GM21529 (cell line): ENCODE measurements around the gene COX6B1.
A peak's percentile ranks its signal among the peaks of the same experiment; 100 is the strongest.
"Not testable (repeated sequence)": the region's sequence is repeated elsewhere in the genome, so short reads cannot be mapped to it uniquely, and the experiment has no call there.

Experiments
- ATAC-seq: cut with Tn5 transposase; IDR thresholded peaks from one replicate; pipeline ENCODE4 v1.9.1; 2021; ENCODE audit not compliant: unreplicated experiment

COX6B1 gene

GRCh38 chr19:35633727-35634440 is 14.2 kb upstream of the COX6B1 start:
- ATAC-seq = no peak

DNA sequence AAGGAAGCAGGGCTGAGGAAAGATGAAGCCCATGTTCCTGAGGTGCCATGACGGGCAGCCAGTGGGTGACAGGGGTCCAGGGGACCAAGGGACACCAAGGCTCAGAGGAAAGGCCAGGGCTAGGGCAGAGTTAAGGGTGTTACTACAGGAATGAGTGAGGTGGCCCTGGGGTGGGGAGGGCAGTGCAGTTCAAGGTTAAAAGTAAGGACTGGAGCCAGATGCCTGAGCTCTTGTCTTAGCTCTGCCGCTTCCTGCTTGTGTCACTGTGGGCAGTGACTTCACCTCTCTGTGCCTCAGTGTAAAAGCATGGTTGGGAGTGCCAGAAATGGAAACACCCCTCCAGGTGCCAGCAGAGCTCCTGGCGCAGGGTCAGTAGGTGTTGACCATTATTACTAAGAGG is 11.5 kb upstream of the COX6B1 start:
- ATAC-seq = no peak

- ATAC-seq = no peak
Measured at GRCh38 chr19:35637165-35637564, 11.0 kb upstream of the COX6B1 start.

GRCh38 chr19:35639321-35639639 is 8.8 kb upstream of the COX6B1 start:
- no peak for ATAC-seq

- ATAC-seq = no peak
Measured at GRCh38 chr19:35639863-35640262, 8.3 kb upstream of the COX6B1 start.

- ATAC-seq = no peak
Measured at GRCh38 chr19:35641515-35642151, 6.5 kb upstream of the COX6B1 start, which contains the start of gene ETV2. TSS of gene ETV2 (plus strand) at chr19:35641745. CDS start at chr19:35642461, 716 bp downstream.

GRCh38 chr19:35642312-35642711 is 5.8 kb upstream of the COX6B1 start:
- no peak for ATAC-seq

DNA sequence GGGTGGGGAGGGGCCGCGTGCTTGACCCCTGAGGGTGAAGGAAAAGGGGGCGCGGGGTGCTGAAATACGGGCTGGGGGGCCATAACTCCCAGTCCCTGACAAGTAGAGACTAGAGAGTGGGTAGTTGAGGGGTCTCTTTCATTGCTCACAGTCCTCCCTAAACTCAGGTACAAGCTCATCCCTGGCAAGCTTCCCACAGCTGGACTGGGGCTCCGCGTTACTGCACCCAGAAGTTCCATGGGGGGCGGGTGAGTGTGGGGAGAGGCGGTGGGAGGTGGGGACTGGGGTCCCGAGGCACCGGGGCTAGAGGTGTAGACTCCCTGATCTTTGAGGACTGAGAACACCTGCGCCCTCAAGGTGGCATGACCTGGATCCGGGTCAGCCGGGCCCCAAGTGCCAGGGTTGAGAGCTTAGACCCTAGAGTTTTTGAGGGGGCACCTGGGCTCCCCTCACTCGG is 5.3 kb upstream of the COX6B1 start:
- ATAC-seq = no peak

- ATAC-seq = peak; percentile 38
Measured at GRCh38 chr19:35643255-35644205, 4.6 kb upstream of the COX6B1 start.

GRCh38 chr19:35644206-35644986 is 3.7 kb upstream of the COX6B1 start:
- ATAC-seq = peak; percentile 70

DNA sequence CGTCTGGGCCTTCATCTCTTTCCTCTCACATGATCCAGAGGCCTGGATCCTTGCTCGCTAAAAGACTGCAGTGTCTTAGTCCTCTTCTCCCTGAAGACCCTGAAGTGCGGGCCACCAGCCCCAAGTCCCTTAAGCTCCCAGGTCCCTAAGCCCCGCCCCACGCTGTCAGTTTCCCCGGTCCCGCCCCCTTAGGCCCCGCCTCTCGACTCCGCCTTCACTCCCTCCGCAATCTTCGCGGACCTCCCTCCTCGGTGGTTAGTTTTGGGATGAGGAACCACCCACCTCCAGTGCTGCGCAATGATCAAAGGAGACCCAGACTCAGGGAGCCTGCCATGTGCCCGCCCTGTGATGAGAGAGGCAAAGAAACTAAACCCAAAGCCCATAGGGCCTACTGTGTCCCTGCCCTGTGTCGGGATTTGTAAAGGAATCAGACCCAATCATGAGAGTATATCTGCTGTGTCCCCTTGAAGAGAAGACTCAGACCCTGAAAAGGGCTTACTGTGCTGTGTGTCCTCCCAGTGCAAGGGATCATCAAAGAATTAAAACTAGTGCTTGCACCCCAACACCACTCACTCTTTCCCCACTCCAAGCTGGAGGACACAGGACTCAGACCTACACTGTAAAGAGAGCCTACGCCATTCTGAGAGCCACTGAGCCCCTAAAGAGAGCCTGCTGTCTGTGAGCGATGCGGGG is 3.0 kb upstream of the COX6B1 start:
- no peak for ATAC-seq

DNA sequence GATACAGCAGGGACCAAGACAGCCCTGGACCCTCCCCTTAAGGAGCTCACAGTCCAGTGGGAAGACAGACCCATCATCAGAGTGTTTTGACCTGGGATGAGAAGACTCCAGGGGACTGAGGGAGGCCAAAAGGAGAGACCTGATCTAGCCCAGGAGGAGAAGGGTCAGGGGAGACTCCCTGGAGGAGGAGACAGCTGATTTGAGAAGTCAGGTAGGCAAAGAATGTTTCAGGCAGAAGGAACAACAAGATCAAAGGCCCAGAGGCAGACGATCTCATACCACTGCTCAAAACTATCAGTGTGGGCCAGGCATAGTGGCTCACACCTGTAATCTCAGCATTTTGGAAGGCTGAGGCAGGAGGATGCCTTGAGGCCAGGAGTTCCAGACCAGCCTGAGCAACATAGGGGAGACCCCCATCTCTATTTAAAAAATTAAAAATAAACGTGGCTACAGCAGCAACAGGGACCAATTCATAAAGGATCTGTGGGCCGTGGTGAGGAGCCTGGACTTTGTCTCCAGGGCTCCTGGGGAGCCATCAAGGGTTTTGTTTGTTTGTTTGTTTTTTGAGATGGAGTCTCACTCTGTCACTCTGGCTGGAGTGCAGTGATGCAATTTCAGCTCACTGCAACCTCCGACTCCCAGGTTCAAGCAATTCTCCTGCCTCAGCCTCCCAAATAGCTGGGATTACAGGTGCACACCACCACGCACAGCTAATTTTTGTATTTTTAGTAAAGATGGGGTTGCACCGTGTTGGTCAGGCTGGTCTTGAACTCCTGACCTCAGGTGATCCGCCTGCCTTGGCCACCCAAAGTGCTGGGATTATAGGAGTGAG is 2.2 kb upstream of the COX6B1 start:
- no peak for ATAC-seq

GRCh38 chr19:35650581-35650980 is 2.5 kb downstream of the COX6B1 start:
- no peak for ATAC-seq

- ATAC-seq = not testable (repeated sequence)
Measured at GRCh38 chr19:35654828-35655227, 6.7 kb downstream of the COX6B1 start.

GRCh38 chr19:35655600-35655999 is 7.5 kb downstream of the COX6B1 start:
- no peak for ATAC-seq

DNA sequence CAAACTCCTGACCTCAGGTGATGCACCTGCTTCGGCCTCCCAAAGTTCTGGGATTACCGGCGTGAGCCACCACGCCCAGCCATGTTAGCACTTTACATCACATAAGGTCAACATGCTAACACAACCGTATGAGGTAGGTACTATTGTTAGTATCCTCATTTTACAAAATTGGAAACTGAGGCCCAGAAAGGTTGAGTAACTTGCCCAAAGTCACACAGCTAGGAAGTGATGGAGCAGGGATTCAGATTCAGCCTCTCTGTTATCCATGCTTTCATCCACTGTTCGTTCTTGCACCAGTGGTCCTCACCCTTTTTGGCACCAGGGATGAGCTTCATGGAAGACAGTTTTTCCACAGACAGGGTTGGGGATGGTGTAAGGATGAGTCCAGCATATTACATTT is 8.6 kb downstream of the COX6B1 start:
- no peak for ATAC-seq

- ATAC-seq = no peak
Measured at GRCh38 chr19:35657904-35658700, 10.0 kb downstream of the COX6B1 start.

- ATAC-seq = no peak
Measured at GRCh38 chr19:35661995-35662340, 13.8 kb downstream of the COX6B1 start.

GRCh38 chr19:35663981-35664380 is 15.9 kb downstream of the COX6B1 start:
- no peak for ATAC-seq
